NCI-H1694 treated with DMSO at 0.1 percent for 48 hours (cell line): ENCODE results near the gene GKN1.
"Not testable (repeated sequence)": the region's sequence is repeated elsewhere in the genome, so short reads cannot be mapped to it uniquely, and the experiment has no call there.

Source experiments
- DNase-seq: peaks from one replicate; lab custom pipeline; 2025; lab: John Stamatoyannopoulos, UW

The GKN1 gene, protein sequence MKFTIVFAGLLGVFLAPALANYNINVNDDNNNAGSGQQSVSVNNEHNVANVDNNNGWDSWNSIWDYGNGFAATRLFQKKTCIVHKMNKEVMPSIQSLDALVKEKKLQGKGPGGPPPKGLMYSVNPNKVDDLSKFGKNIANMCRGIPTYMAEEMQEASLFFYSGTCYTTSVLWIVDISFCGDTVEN

DNA sequence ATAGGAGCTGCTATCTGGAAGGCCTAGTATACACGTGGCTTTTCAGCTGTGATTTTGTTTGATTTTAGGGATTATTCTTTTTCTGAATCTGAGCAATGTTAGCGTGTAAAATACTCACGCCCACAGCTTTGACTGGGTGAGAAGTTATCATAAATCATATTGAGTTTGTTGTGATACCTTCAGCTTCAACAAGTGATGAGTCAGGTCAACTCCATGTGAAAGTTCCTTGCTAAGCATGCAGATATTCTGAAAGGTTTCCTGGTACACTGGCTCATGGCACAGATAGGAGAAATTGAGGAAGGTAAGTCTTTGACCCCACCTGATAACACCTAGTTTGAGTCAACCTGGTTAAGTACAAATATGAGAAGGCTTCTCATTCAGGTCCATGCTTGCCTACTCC lies at the start of gene GKN1:
TSS of gene GKN1 (plus strand) at position 386 of the 400 bp plus-strand sequence. CDS start 42 bp downstream, outside the sequence.
- DNase-seq = no peak

DNA sequence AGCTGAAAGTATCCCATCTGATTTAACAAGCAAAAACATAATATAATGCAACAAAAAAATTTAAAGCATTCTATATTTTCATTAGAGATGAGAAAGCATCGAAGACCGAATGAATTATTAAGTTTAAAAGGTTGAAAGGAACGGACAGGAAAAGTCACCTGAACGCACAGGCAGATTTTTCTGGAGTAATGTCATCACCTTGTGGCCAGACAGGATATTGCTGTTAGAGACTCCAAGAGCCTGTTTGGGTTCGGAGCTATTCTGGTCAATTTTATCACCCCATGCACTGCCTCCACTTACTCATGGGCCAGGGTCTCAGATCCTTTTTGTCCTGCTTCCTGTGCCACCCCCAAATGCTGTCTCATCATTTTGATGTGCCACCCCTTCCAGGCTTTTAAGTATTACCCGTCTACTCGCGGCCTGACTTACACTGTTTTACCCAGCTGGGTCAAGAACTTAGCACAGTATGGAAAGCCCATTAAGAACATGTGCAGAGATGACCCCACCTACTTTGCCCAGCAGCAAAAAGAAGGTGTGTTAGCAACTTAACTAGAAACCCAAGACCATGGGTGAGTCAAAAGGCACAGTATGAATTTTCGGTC lies 49.0 kb upstream of the GKN1 start:
- DNase-seq = peak; percentile 33

DNA sequence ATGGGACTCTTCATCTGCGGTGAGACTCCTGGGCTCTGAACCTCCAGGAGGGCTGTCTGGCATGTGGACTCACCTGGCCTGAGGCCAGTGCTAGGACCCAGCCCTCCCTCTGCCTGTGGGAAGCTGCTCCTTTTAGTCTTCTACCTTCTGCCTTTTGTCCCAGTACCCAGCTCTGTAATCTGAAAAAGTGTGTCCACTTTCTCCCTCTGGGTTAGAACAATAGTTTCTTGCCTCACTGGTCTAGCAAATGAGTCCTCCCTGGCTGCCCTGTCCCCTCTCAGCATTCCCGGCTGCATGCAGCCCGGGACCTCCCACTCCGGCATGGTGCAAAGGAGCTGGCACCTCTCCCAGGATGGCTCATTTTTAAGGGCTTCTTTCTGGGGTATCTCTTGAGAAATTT lies 47.6 kb upstream of the GKN1 start:
- DNase-seq = no peak

DNA sequence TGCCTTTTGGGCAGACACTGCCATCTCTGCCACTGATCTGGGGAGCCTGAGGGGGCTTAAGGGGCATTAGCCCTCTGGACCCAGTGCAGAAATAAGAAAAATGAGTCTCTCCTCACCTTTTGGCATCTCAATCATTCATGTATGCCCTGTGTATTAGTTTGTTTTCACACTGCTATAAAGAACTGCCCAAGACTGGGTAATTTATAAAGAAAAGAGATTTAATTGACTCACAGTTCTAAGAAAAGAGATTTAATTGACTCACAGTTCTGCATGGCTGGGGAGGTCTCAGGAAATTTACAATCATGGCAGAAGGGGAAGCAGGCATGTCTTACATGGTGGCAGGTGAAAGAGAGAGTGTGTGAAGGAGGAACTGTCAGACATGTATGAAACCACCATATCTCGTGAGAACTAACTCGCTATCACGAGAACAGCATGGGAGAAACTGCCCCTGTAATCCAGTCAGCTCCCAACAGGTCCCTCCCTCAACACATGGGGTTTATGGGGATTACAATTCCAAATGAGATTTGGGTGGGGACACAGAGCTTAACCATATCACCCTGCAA lies 43.2 kb upstream of the GKN1 start:
- no peak for DNase-seq

DNA sequence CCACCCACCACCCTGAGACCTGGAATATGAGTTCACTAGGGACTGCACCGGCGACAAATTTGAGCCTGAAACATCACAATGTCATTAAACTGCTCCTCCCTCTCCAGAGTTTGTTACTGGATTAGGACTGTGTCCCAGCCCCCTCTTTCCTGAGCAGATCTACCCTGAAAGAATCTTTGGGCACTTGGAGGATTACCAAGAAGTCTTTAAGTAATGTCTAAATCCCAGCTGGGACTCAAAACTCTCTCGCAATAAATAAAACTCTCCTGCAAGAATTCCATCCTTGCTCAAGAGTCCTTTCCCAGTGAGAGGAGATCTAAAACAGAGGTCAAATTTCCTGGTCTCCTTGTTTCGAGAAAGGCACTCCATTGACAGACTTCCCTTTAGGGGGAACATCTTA lies 42.6 kb upstream of the GKN1 start:
- no peak for DNase-seq

DNA sequence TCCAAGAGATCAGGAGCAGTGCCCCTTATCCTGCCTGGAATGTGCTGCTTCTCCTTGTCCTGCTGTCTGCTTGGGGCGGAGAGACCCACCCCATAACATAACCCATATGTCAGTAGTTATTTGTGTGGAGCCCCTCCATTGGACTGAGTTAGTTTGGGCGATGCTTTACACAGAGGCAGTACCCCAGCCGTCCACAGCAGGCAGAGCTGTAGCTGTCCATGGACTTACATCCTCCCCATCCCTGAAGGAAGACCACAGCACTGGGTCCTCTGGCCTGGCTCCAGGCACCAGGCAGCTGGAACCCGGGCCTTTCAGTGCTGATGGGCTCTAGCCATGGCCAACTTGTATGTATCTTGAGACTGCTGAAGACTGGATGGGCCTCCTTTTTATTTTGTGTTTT lies 42.0 kb upstream of the GKN1 start:
- DNase-seq = no peak

DNA sequence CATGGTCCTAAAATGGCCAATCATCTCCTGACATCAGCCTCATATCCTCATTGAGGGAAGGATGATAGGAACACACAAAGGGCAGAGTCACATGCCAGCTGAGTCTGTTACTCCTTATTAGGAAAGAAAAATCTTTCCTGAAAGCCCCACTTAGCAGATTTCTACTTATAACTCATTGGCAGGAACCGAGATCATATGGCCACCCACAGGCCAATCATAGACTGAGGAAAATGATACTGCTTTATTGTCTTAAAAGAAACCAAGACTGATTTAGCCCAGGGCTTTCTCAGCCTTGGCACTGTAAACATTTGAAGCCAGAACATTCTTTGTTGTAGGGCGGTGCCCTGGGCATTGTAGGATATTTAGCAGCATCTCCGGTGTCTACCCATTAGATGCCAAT lies 40.4 kb upstream of the GKN1 start:
- no peak for DNase-seq

DNA sequence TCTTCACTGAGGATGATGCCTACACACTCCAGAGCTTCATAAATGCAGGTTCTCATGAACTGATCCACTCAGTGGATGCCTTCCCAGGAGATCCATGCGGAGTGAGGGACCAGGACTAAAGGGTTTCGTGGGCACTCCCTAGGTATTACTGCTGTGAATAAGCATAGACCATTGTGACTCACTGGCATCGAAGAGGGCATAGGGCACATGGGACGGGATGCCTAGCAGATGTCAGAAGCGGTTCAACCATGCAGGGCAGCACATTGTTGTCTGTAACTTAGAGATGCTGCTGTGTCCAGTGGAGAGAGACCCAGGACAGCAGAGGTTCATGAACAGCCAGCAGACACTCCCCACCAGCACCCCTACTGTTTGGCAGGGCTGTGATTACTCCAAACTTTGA lies 39.0 kb upstream of the GKN1 start:
- no peak for DNase-seq

DNA sequence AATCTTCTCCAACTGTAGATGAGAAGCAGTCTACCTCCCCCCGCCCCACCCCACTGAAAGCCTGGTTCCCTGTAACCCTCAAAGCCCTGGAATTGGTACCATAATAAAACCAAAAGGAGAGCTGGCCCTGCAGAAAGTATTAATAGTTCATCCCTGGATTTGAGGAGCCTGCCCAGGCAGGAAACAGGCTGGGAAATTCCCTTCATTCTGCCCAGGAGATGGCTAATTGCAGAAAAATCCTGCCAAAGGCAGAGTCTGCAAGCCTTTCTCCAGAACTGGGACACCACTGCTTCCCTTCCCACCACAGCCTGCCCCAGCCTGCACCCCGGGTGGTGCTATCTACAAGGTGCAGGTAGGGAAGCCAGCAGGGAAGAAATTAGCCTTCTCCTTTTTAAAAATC lies 38.0 kb upstream of the GKN1 start:
- no peak for DNase-seq

DNA sequence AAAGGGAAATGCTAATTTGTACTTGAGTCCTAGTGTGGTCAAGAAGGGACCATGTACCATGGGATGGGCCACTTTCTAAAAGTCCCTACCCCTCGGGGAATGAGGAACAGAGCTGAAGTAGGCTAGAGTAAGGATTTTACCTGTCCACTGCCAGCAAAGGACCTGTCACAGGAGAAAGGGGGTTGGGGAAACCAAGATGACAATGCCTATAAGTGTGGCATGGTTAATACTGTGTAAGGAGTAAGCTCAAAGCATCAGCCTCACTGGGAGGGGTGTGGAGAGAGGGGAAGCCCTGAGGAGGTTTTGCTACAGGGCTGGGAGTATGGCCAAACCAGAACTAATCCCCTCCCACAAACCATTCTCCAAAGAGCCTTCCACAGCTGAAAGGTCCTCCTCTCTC lies 37.5 kb upstream of the GKN1 start:
- no peak for DNase-seq

DNA sequence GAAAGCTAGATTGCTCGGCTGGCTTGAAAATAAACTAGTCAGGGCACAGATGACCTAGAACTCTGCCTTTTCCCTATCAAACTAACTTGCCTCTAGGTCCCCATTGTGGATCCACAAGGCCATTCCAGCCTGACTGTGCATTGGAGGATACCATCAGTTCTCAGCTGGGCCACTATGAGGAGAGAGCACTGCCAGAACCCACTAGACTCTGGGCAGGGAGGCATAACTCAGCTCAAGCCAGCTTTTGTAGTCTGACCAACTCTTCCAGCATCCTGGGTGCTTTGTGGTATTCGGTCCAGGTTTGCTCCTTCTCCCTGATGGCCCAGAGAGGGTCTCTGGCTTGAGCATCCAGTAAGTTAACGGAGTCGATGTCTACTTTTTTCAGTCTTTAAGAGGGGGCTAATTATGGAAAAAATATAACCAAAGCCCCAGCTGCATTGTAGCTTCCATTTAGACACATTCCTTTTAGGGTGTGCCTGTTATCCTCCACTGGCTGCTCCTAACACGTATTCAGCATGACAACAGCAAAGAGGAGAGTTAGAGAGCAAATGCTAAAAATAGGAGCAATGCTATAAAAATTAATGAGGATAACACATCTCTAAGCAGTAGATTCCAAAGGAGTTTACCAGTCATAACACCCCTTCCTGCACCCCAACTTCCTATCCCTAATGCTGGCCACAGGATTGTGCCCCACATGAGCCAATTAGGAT lies 36.9 kb upstream of the GKN1 start:
- no peak for DNase-seq

DNA sequence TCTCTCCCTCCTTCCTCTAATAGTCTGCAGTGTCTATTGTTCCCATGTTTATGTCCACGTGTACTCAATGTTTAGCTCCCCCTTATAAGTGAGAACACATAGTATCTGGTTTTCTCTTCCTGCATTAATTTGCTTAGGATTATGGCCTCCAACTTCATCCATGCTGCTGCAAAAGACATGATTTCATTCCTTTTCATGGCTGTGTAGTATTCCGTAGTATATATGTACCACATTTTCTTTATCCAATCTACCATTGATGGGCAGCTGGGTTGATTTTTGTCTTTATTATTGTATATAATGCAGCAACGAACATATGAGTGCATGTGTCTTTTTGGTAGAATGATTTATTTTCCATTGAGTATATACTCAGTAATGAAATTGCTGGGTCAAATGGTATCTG lies 35.5 kb upstream of the GKN1 start:
- no peak for DNase-seq

DNA sequence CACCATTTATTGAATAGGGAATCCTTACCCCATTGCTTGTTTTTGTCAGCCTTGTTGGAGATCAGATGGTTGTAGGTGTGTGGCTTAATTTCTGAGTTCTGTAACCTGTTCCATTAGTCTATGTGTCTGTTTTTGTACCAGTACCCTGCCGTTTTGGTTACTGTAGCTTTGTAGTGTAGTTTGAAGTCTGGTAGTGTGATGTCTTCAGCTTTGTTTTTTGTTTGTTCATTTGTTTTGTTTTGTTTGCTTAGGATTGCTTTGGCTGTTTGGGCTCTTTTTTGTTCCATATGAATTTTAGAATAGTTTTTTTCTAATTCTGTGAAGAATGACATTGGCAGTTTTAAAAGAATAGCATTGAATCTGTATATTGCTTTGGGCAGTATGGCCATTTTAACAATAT lies 34.5 kb upstream of the GKN1 start:
- DNase-seq = no peak

DNA sequence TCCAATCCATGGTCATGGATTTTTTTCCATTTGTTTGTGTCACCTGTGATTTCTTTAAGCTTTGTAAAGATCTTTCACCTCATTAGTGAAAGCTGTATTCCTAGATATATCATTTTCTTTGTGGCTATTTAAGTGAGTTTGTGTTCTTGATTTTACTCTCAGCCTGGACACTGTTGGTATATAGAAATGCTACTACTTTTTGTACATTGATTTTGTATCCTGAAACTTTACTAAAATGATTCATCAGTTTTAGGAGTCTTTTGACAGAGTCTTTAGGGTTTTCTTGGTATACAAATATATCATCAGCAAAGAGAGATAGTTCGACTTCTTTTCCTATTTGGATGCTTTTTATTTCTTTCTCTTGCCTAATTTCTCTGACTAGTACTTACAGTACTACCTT lies 34.1 kb upstream of the GKN1 start:
- DNase-seq = no peak

DNA sequence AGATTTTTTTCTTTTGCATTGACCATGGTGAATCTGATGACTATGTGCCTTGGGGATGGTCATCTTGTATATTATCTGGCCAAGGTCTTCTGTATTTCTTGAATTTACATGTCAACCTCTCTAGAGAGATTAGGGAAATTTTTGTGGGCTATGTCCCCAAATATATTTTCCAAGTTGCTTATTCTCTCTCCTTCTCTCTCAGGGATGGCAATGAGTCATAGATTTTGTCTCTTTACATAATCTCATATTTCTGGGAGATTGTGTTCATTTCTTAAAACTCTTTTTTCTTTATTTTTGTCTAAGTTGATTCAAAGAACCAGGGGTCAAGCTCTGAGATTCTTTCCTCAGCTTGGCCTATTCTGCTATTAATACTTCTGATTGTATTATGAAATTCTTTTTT lies 31.6 kb upstream of the GKN1 start:
- DNase-seq = no peak

DNA sequence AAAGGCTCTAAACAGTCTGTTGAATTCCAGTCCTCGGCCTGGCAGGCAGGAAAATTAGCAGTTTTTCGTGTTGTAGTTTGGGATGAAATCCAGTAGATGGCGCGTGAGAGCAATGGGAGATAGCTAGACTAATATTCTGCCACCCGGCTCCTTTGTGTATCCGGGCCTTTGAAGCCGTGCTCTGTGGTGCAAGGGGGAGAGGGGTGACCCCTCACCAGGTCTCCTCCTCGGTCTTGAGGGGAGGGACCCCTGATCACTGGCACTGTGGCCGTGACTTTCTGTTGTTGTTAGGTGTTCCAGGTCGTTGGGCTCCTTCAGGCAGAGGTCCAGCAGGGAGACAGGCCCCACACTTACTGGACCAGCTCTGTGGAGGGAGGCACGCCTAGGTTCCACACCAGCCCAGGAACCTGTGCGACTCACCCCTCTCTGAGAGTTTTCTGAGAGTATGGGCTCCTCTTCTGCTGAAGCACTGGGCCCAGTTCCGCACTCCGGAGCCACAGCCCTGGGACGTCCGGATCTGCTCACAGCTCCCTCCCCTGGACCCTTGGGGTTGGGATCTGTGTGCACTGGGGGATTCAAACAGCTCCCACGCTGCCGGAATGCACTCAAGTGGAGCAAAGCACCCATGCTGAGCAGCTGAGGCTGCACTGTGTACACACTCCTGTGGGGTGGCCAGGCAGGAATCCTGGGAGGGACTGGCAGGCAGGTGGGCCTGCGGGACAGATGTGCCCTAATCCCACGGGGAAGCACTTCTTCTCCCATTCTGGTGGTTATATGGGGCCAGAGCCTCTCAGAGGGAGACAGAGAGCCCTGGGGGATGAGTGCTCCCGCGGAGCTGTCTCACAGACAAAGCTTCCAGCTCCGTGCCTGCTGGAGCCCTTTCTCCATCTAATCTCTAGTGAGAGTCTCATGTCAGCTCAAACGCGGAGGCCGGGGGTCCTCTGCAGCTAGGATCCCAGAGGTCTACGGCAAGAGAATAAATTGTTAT lies 30.6 kb upstream of the GKN1 start:
- peak; percentile 85 for DNase-seq

DNA sequence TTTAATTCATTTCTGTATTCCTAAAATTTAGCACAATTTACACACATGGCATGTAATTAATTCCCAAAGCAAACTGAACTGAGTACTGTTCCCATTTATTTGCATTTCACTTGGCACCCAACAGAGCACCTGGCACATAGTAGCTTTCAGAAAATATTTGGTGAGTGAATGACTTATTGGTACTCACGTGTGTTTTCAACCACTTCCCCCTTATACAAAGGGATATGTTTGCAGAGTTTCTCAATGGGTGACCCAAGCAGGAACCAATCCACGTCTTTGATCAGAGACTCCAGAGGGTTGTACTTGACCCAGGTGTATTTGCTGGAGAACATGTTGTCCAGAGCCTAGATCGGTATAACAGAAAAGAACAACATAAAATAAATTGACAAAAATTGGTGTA lies 28.3 kb upstream of the GKN1 start:
- no peak for DNase-seq

DNA sequence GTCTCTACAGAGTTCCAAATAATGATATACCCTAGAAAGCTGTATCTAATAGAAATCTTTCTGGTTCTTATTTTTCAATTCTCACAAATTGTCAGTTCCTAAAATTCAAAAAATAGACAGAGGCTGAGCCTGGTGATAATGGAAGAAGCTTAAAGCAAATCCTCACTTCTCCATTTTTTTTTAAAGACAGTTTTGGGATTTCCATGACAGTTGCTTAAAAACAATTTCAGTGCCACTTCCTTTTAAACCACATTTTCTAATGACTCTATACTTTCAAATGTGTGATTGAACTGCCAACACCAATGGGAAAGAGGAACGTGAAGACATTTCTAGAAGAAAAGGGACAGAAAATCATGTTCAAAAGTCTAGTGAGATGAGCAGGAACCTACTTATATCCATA lies 25.7 kb upstream of the GKN1 start:
- no peak for DNase-seq

DNA sequence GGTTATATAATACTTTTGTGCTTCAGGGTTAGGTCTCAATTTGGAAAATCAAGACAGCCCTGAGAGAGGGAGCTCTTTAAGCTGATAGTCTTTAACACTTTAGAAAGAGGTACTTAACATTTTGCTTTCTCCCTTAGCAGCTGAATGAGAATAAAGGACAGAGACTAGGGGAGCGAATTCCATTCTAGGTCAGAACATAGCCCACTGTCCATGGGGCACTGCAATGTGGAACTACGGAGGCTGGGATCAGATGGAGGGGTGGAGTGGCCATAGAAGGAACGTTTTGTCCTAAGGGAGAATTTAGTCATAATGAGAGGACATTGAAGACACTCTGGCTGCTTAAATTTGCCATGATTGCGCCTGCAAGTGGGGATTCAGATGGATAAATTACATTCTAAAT lies 22.5 kb upstream of the GKN1 start:
- no peak for DNase-seq

DNA sequence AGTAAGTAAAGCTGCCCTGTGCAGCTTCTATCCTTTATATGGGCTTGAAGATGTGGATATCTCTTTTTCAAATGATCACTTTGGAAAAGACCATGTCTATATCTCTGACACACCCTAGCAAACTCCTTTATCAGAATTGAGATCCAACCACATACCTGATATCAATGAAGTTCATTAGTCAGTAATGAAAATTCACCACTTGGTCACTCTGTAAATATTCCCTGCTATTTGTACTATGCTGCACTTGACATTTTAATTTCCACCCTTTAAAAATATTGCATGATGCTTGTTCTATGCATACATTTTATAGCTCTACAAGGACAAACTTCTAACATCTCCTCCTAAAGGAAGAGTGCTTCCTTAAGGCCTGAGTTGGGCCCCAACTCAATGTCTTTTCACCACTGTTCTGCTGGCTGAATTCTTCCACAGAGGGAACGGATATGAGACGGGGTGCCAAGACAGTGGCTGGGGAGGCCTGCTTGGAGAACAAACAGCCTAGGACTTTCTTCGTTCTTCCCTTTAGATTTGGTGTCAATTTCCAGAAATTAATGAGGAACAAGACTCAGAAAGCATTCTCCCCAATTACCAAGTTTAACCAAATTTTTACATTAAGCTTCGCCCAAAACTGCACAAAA lies 21.4 kb upstream of the GKN1 start, which contains the start of gene GKN2:
TSS of gene GKN2 (minus strand) at position 7 of the 635 bp plus-strand sequence. CDS start 32 bp downstream, outside the sequence.
- DNase-seq = no peak

DNA sequence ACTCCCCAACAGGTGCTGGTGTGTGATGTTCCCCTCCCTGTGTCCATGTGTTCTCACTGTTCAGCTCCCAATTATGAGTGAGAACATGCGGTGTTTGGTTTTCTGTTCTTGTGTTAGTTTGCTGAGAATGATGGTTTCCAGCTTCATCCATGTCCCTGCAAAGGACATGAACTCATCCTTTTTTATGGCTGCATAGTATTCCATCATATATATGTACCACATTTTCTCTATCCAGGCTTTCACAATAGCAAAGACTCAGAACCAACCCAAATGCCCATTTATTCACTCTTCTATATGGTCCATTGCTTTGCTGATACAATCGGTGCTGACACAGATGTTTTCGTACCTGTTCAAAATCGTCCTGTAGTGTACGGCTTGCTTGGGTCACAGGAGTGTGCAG lies 19.0 kb upstream of the GKN1 start:
- DNase-seq = not testable (repeated sequence)

DNA sequence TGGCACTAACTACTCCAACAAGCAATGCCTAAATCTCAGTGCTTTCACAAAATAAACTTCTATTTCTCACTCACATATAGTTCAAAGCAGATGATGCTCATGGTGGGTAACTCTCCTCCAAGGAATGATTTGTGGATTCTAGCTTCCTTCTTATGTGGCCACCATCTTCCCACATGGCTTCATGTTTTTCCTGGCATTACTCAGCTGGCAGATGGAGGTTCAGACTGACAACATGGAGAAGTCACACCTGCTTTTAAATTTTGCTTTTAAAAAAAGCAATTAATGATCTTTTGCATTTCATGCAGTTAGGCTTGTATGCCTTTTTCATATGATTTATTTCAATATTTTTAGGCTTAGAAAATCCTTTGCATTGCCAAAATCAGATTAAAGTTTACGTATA lies 15.4 kb upstream of the GKN1 start:
- DNase-seq = peak; percentile 32
